Lung (tissue), 12 donors: ENCODE data around the gene NPDC1. TPM values are rescaled to one million over a fixed set of nuclear protein-coding genes. Genes with fewer than 3 reads are reported as not detected.
A peak's percentile ranks its signal among the peaks of the same experiment; 100 is the strongest.

Experiments
- ATAC-seq: fragments of 200-7000 bp; cut with Tn5 transposase; one replicate; pipeline ENCODE4 v1.9.1; 2020; ENCODE audit warnings: moderate number of reproducible peaks; ENCODE audit not compliant: insufficient read depth, low FRiP score
- DNase-seq, 3 donors: peaks; one replicate each; pipeline ENCODE4 v3.0.0-alpha.2; 2013 to 2017
- H3K27ac ChIP-seq, 2 donors: one replicate each; pipeline ENCODE4 v1.5.1; 2013; ENCODE audit warnings: mild to moderate bottlenecking in 2 of 2, moderate library complexity in 2 of 2, control low read depth in 1 of 2, inconsistent platforms in 1 of 2, low read depth in 1 of 2, low read length in 1 of 2
- H3K27me3 ChIP-seq, 3 donors: one replicate each; pipeline ENCODE4 v1.5.1; 2013; ENCODE audit warnings: low read length in 2 of 3; ENCODE audit not compliant: control insufficient read depth in 3 of 3, insufficient read depth in 3 of 3
- H3K36me3 ChIP-seq, 4 donors: one replicate each; pipeline ENCODE4 v1.5.1; 2013; ENCODE audit warnings: low read length in 4 of 4, mild to moderate bottlenecking in 1 of 4, moderate library complexity in 1 of 4; ENCODE audit not compliant: control insufficient read depth in 4 of 4, insufficient read depth in 4 of 4
- H3K4me1 ChIP-seq, 5 donors: one replicate each; pipeline ENCODE4 v1.5.1; 2013; ENCODE audit warnings: low read length in 5 of 5, mild to moderate bottlenecking in 2 of 5, moderate library complexity in 1 of 5; ENCODE audit not compliant: control insufficient read depth in 5 of 5, insufficient read depth in 5 of 5
- H3K4me3 ChIP-seq: one replicate; pipeline ENCODE4 v1.5.1; 2013; ENCODE audit warnings: mild to moderate bottlenecking, control low read depth, moderate library complexity
- H3K9ac ChIP-seq, 2 donors: one replicate each; pipeline ENCODE4 v1.5.1; 2013; ENCODE audit warnings: low read length in 2 of 2, control low read depth in 1 of 2; ENCODE audit not compliant: insufficient read depth in 1 of 2
- H3K9me3 ChIP-seq, 4 donors: one replicate each; pipeline ENCODE4 v1.5.1; 2013; ENCODE audit warnings: low read length in 3 of 4, mild to moderate bottlenecking in 1 of 4, moderate library complexity in 1 of 4; ENCODE audit not compliant: control insufficient read depth in 4 of 4, insufficient read depth in 3 of 4
- WGBS, 2 donors: extraction: QIAGEN DNeasy Blood & Tissue Kit; methylation state at CpG; one replicate each; pipeline ENCODE4 v1.1.7; 2013; 5-methylcytosine and 5-hydroxymethylcytosine counted together
- polyA plus RNA-seq, 2 donors: library from polyadenylated mRNA; stranded (reverse); fragments of 200-250 nt; gene quantifications; one replicate each; pipeline ENCODE4 v1.2.1, GENCODE V29; 2013
- total RNA-seq, 2 donors: library from RNA; depleted of rRNA in 1 of 2; stranded (reverse); fragments of >200 nt in 1 of 2; gene quantifications; one replicate each; pipeline ENCODE4 v1.2.1, GENCODE V29; 2014 to 2021
- TF ChIP-seq, protein P1 (sequence below): IDR thresholded peaks from 2 replicates; pipeline ENCODE4 v1.5.1; 2012; ENCODE audit warnings: mild to moderate bottlenecking; ENCODE audit errors: control extremely low read depth, extremely low read depth
- donor health status: control.
- donor health status: control.
- donor health status: Bipolar disorder and iron deficiency.
- donor health status: healthy.
- donor health status: DM: yes; HTN: yes; CAD: no.

NPDC1 gene
- total and polyA plus RNA-seq, 4 donors, result 28.7 to 99.3 (median 68.3) TPM

DNA sequence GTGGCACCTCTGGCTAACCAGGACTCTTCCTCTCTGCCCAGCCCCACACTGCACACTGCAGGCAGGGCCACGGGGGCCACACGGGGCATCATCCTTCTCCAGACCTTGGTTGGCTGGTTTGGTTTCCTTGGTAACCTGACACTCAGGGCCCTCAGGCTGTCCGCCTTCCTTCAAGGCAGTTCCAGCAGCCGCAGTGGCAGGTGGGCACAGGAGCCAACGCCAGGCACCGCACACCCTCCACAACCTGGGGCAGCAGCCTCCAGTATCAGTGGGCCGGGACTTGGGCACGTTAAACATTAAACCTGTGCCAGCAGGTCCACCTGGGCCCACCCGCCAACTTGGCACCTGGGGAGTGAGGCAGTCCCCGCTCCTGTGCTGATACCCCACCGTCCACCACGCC is 1.9 kb downstream of the NPDC1 start:
- peaks cover 8 to 32% (median 23%) of the 10 kb centered on the region in 3 donors for H3K27me3 ChIP-seq
- H3K36me3 ChIP-seq, result peaks cover 0 to 10% (median 0%) of the 10 kb centered on the region in 4 donors
- H3K9me3 ChIP-seq, result peaks cover 0 to 1% (median 0%) of the 10 kb centered on the region in 4 donors
- H3K9ac ChIP-seq, result no peak overlapping the region
- H3K27ac ChIP-seq, result peak overlapping the region in 1 of 2 donors; percentile 74
- peaks cover 0 to 14% (median 0%) of the 10 kb centered on the region in 5 donors for H3K4me1 ChIP-seq
- TF ChIP-seq, protein P1, sequence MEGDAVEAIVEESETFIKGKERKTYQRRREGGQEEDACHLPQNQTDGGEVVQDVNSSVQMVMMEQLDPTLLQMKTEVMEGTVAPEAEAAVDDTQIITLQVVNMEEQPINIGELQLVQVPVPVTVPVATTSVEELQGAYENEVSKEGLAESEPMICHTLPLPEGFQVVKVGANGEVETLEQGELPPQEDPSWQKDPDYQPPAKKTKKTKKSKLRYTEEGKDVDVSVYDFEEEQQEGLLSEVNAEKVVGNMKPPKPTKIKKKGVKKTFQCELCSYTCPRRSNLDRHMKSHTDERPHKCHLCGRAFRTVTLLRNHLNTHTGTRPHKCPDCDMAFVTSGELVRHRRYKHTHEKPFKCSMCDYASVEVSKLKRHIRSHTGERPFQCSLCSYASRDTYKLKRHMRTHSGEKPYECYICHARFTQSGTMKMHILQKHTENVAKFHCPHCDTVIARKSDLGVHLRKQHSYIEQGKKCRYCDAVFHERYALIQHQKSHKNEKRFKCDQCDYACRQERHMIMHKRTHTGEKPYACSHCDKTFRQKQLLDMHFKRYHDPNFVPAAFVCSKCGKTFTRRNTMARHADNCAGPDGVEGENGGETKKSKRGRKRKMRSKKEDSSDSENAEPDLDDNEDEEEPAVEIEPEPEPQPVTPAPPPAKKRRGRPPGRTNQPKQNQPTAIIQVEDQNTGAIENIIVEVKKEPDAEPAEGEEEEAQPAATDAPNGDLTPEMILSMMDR, result no peak
- WGBS, 2 donors, result 49 to 63% methylated on average over 12 of the region's 12 CpGs
- ATAC-seq (no peak), DNase-seq (no peak)
- H3K4me3 ChIP-seq, result no peak overlapping the region

DNA sequence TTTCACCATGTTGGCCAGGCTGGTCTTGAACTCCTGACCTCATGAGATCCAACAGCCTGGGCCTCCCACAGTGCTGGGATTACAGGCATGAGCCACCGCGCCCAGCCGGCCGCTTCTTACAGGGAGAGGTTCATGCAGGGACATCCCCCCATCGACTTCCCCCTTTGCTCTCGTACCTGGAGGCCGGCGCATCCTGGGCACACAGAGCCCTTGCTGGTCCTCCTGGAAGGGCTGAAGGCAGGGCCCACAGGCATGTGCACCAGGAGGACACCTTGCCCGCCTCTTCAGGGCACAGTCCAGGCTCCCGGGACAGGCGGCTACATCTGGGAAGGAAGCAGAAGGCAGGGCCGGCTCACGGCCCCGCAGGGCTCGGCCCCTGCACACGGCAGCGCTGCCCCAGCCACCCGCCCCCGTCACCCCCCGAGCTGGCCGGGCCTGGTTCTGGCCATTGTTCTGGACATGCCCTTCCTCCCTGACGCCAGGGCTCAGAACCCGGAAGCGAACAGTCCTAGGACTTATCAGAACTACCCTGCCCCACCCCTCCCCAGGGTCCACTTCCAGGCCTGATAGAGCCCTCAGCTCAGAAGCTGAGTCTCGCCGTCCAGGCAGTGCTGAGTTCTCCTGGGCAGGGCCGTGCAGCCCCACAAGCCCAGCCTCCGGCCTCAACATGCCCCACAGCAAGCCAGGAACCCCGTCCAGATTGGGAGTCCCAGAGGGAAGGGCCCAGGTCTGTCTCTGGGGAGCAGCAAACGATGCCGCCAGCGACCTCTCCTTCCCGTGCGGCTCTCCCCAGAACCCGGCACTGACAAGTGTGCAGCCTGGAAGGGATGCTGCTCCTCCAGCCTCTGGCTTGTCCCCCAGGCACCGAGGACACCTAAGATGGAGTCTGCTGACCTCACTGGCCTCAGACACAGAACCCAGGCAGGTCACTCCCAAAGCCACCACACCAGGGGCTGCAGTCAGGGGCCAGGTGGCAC is 2.9 kb downstream of the NPDC1 start:
- Histone ChIP-seq H3K4me1 (peaks cover 0 to 14% (median 0%) of the 10 kb centered on the region in 5 donors), H3K4me3 (no peak overlapping the region), H3K27me3 (peaks cover 8 to 26% (median 20%) of the 10 kb centered on the region in 3 donors), H3K9me3 (no peaks in the 10 kb centered on the region), H3K36me3 (peaks cover 0 to 13% (median 0%) of the 10 kb centered on the region in 4 donors), H3K9ac (no peak overlapping the region), H3K27ac (peak overlapping the region; percentile 24 to 72)
- 66 to 72% methylated on average over 36 of the region's 36 CpGs for WGBS, 2 donors
- TF ChIP-seq, protein P1, result no peak
- ATAC-seq, result no peak
- DNase-seq, result no peak

DNA sequence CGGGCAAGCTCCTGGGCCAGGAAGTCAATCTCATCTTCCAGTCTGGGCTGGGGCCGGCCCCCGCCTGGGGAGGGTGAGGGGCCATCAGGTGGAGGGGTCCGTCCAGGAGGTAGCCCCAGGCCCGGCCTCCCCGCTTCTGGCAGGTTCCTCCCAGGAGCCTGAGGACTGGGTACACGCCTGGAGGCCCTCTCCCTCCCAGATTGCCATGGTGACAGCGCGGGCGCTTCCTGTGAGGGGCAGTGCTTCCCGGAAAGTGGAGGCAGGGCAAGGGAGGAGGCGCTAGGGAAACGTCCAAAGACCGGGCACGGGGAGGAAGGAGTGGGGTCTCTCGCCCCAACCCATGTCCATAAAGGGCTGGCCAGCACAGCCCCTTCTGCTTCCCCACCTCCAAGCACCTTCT is 4.9 kb downstream of the NPDC1 start:
- TF ChIP-seq, protein P1, result no peak
- DNase-seq (peak; percentile 39 to 52 (median 42)), ATAC-seq (no peak)
- peak overlapping the region in 1 of 2 donors; percentile 48 for H3K27ac ChIP-seq
- H3K27me3 ChIP-seq, result peaks cover 0 to 16% (median 7%) of the 10 kb centered on the region in 3 donors
- H3K4me3 ChIP-seq, result no peak overlapping the region
- H3K36me3 ChIP-seq, result peaks cover 0 to 15% (median 0%) of the 10 kb centered on the region in 4 donors
- H3K9ac ChIP-seq, result no peak overlapping the region
- 32 to 42% methylated on average over 12 to 16 of the region's 16 CpGs for WGBS, 2 donors
- H3K4me1 ChIP-seq, result peaks cover 0 to 14% (median 0%) of the 10 kb centered on the region in 5 donors
- H3K9me3 ChIP-seq, result no peaks in the 10 kb centered on the region
